HTERT RPE-1 (cell line): ENCODE data around the gene AK5.

ENCODE experiments used
- in situ Hi-C: fragments of 300-500 bp; cut with MboI; formaldehyde crosslinking; loops from 4 replicates; pipeline ENCODE4 v1.14.3; 2020; ENCODE audit warnings: low sequenced_read_pairs

AK5 gene

DNA sequence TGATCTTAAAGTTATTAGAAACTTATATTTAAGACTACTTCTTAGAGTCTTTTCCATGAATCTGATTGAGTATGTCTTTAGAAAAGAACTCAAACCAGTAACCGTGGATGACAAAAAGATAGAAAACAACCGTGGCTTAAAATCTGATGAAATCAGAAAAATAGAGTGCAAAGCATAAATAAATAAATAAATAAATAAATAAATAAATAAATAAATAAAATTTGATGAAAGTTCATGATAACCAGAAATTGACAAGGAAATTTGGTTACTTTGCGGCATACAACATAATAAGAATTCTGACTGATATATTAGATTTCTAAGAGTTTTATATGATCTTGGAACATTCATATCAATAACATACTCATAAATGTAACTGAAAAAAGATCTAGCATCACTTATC lies 152.1 kb downstream of the AK5 start:
- in situ Hi-C loops: no loop called here

GRCh38 chr1:77434967-77435366 lies 153.1 kb downstream of the AK5 start:
- in situ Hi-C loops: no loop called here

GRCh38 chr1:77438236-77438913 lies 156.6 kb downstream of the AK5 start:
- in situ Hi-C loops: no loop called here

DNA sequence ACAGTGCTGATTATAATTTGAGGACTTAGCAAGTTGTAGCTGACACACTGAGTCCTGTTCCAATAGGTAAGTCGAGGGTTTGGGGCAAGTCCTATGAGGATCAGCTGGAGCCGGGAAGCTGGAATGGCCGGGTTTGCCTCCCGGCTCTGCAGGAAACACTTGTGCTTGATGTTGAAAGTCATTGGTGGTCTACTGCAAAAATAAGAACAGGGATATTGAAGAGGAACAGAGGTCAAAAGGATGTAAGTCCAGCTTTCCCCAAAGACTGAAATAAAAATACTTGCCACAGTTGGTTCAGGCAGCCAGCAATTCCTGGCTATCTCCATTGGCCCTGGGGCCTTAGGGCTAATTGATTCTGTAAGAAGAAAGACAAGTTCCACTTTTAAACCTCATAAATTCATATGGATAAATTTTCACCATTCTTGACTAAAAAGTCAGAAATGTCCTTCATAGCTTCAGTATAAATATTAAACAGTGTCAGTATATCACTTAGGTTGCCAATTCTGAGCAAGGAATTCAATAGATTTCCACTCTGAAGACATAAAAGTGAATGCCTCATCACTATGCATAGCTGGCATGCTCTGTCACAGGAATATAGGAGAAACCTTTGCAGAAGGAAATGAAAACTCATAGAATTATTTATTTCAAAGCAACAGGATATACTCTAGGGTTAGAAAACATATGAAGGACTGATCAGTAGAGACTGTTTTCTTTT lies 165.2 kb downstream of the AK5 start:
- in situ Hi-C loops: no loop called here

DNA sequence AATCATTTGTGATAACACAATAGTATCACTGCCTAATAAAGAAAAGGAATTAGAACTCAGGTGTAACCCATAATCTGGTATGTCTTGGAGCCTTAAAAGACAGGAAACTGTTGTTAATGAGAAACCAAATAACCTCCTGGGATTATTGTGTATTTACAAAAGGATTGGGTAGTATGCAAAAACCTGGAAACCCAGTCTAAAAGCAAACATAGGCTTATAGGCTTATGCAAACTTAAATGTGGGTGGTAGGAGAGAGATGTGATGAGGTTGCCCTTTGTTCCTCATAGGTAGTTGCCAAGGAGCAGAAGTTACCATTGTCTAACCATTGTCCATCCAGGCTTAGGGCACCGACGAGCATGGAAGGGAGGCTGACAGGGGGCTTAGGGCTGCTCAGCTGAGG lies 165.8 kb downstream of the AK5 start:
- in situ Hi-C loops: no loop called here

GRCh38 chr1:77459881-77460280 lies 178.1 kb downstream of the AK5 start:
- in situ Hi-C loops: no loop called here

- in situ Hi-C loops: no loop called here
These were observed 179.9 kb downstream of the AK5 start for GRCh38 chr1:77461691-77462090.

GRCh38 chr1:77463216-77463615 lies 181.4 kb downstream of the AK5 start:
- in situ Hi-C loops: no loop called here

- in situ Hi-C loops: no loop called here
These were observed 183.3 kb downstream of the AK5 start for GRCh38 chr1:77465139-77465538.

DNA sequence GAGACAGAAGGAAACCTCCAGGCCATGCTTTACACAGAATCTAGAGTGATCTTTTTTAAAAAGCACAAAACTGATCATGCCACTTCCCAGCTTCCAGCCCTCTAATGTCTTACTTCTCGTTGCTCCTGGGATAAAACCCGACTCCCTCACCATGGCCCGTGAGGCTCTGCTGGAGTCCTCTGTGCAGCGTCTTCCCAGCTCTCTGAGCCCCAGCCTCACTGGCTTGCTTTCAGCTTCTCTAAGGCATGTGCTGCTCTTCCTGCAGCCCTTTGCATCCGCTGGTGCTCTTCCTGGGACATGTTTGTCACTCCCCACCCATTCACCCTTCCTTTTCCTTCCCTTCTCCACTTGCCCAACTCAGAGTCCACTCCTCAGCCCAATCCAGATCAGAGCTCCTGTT lies 184.1 kb downstream of the AK5 start:
- in situ Hi-C loops: no loop called here

- in situ Hi-C loops: no loop called here
These were observed 185.3 kb downstream of the AK5 start for GRCh38 chr1:77467021-77467595.

DNA sequence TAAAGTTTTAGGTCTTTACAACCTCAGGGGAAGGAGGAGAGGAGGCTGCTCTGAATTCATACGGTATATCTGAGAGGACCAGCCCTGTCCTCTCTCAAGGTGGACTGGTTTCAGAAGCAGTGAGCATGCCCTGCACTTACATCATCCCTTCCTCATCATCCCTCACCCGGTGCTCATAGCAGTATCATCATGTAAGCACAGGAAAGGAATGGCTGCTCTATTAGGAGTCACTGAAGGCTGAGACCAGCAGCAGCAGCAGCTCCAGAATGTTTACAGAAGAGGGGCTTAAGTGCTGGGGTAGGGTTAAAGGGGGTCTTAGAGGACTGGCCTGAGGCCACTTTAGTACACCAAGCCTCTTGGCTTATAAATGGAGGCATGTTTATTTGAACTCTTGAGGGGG lies 185.9 kb downstream of the AK5 start:
- in situ Hi-C loops: no loop called here

- in situ Hi-C loops: no loop called here
These were observed 186.6 kb downstream of the AK5 start for GRCh38 chr1:77468257-77468948.

DNA sequence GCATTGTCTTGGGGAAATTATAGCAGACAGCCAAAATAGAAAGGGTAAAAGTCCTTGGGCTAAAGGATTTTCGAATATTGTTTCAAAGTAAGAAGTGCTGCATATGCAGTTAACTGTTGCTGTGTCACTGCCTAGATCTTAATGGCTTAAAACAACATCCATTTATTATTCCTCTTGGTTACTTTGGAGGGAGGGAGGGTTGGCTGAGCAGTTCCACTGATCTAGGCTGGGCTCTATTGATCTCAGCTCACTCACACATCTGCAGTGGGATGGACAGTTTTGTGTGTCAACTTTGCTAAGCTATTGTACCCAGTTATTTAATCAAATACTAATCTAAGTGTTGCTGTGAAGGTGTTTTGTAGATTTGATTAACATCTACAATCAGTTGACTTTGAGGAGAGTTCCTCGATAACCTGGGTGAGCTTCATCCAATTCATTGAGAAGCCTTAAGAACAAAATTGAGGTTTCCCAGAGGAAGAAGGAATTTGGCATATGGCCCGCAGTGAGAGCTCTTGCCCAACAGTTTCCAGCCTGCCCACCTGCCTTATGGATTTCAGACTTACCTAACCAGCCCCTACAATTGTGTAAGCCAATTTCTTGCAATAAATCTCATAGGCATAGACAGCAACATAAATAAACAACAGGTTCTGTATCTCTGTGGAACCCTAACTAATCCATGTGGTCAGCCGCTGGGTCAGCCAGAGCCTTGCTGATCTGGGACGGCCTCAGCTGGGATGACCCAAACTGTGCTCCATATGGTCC lies 187.3 kb downstream of the AK5 start:
- in situ Hi-C loops: no loop called here

- in situ Hi-C loops: no loop called here
These were observed 189.9 kb downstream of the AK5 start for GRCh38 chr1:77471691-77472090.

DNA sequence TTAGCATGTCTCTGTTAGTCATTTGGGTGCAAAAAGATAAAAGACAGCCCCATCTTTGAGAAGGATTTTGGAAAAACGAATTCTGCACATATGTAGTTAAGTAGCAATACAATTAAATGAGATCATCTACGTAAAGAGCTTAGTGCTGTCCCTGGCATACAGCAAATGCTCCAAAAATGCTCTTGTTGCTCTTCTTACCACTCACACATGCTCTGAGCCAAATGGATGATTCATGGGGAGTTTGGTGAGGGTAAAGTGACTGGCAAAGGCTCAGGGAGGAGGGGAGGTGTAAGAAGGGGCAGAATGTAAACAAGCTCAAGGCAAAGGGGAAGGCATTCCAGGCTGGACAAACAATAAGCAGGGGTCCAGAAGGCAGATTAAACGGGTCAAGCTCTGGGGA lies 191.9 kb downstream of the AK5 start:
- in situ Hi-C loops: no loop called here

DNA sequence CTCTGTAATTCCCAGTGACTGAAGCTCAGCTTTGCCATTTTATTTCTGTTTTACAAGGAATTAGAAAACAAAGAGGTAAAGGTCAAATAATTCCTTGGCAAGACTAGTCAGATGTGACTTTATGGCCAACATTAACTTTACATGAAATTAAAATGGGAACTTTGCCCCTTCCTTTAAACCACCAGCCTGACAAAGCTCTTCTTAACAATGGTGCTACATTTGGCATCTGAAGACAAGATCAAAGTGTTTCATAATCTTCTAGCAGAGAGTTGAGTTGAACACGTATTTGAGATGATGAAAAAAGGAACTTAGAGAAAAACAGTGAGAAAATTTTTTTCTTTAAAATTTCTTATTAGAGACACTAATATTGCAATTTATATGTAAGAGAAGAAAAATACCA lies 193.8 kb downstream of the AK5 start:
- in situ Hi-C loops: no loop called here

- in situ Hi-C loops: no loop called here
These were observed 194.7 kb downstream of the AK5 start for GRCh38 chr1:77476475-77476874.

DNA sequence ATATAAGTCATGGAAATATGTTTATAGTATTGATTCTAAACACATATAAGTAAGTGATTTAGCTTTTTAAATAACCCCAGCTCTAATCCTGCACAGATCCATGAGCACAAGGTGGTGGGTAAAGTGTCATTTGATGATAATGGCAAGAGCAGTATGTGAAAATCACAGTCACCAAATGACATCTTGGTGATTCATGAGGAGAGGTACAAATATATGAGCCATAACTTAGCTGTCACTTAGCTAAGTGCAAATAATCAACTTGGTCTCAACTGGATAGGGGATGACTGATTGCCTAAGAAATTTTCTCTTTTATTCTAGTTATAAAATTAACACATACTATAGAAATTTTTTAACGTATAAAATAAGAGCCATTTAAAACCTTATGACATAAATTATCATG lies 202.5 kb downstream of the AK5 start:
- in situ Hi-C loops: no loop called here

DNA sequence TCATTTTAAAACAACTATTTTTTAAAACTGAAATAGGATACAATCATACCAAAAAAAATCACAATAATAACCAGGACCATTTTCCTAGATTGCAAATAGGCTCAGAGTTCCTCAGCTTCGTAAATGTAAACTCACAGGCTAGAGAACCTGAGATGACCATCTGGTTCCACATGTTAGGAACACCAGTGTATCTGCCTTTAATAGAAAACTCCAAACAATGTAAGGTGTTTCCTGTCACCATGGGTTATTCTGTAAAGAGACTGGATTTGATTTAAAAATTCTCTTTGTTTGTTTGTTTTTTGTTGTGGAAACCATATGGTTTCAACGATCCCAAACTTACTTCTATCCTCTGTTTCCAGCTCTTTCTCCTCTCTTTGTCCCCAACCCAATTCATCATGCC lies 203.1 kb downstream of the AK5 start:
- in situ Hi-C loops: no loop called here

- in situ Hi-C loops: no loop called here
These were observed 205.8 kb downstream of the AK5 start for GRCh38 chr1:77487631-77488030.
